Ishikawa (cell line): ENCODE measurements around the gene AIG1.

Experiments used
- CEBPB ChIP-seq: IDR thresholded peaks from 2 replicates; pipeline ENCODE4 v1.6.1; 2012
- EP300 ChIP-seq: IDR thresholded peaks from 2 replicates; pipeline ENCODE4 v1.6.1; 2012; ENCODE audit warnings: borderline replicate concordance
- FOXM1 ChIP-seq: IDR thresholded peaks from 2 replicates; pipeline ENCODE4 v1.6.1; 2012; ENCODE audit warnings: low read depth, borderline replicate concordance
- MAX ChIP-seq: IDR thresholded peaks from 2 replicates; pipeline ENCODE4 v1.6.1; 2012
- RAD21 ChIP-seq: IDR thresholded peaks from 2 replicates; pipeline ENCODE4 v1.6.1; 2012; ENCODE audit warnings: low read depth
- TAF1 ChIP-seq: IDR thresholded peaks from 2 replicates; pipeline ENCODE4 v1.6.1; 2012; ENCODE audit warnings: low read depth, mild to moderate bottlenecking
- TEAD4 ChIP-seq: IDR thresholded peaks from 2 replicates; pipeline ENCODE4 v1.6.1; 2012
- YY1 ChIP-seq: IDR thresholded peaks from 2 replicates; pipeline ENCODE4 v1.6.1; 2012; ENCODE audit warnings: low read depth
- TF ChIP-seq, protein P1 (sequence below): IDR thresholded peaks from 2 replicates; pipeline ENCODE4 v1.6.1; 2012; ENCODE audit warnings: low read depth, mild to moderate bottlenecking

GRCh38 chr6:143215363-143215762 is 154.7 kb downstream of the AIG1 start:
- TF ChIP-seq TAF1 = no peak
- TF ChIP-seq MAX = no peak
- no peak for TF ChIP-seq RAD21
- no peak for TF ChIP-seq EP300
- no peak for TF ChIP-seq TEAD4
- TF ChIP-seq YY1 = no peak
- TF ChIP-seq FOXM1 = no peak
- TF ChIP-seq, protein P1, sequence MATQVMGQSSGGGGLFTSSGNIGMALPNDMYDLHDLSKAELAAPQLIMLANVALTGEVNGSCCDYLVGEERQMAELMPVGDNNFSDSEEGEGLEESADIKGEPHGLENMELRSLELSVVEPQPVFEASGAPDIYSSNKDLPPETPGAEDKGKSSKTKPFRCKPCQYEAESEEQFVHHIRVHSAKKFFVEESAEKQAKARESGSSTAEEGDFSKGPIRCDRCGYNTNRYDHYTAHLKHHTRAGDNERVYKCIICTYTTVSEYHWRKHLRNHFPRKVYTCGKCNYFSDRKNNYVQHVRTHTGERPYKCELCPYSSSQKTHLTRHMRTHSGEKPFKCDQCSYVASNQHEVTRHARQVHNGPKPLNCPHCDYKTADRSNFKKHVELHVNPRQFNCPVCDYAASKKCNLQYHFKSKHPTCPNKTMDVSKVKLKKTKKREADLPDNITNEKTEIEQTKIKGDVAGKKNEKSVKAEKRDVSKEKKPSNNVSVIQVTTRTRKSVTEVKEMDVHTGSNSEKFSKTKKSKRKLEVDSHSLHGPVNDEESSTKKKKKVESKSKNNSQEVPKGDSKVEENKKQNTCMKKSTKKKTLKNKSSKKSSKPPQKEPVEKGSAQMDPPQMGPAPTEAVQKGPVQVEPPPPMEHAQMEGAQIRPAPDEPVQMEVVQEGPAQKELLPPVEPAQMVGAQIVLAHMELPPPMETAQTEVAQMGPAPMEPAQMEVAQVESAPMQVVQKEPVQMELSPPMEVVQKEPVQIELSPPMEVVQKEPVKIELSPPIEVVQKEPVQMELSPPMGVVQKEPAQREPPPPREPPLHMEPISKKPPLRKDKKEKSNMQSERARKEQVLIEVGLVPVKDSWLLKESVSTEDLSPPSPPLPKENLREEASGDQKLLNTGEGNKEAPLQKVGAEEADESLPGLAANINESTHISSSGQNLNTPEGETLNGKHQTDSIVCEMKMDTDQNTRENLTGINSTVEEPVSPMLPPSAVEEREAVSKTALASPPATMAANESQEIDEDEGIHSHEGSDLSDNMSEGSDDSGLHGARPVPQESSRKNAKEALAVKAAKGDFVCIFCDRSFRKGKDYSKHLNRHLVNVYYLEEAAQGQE = no peak
- TF ChIP-seq CEBPB = no peak
